Fibroblast of lung (primary cell): ENCODE data around the gene IKZF2. TPM values are rescaled to one million over a fixed set of nuclear protein-coding genes. Genes with fewer than 3 reads are reported as not detected.

Experiments used
- DNase-seq, 2 donors: peaks; one replicate each; pipeline versions ENCODE4 v3.0.0 to v3.0.0-alpha.2; 2010; ENCODE audit warnings: low read depth in 2 of 2
- H2AFZ ChIP-seq: 2 replicates; pipeline ENCODE4 v1.5.1; 2012; ENCODE audit warnings: low read length, control low read depth, inconsistent platforms
- H3K27ac ChIP-seq: 2 replicates; pipeline ENCODE4 v1.5.1; 2011; ENCODE audit warnings: low read length, control low read depth; ENCODE audit not compliant: insufficient read depth
- H3K27me3 ChIP-seq: 2 replicates; pipeline ENCODE4 v1.5.1; 2011; ENCODE audit warnings: mild to moderate bottlenecking, low read length; ENCODE audit not compliant: control insufficient read depth, insufficient read depth
- H3K36me3 ChIP-seq: 2 replicates; pipeline ENCODE4 v1.5.1; 2011; ENCODE audit warnings: low read length; ENCODE audit not compliant: control insufficient read depth, insufficient read depth
- H3K4me1 ChIP-seq: 2 replicates; pipeline ENCODE4 v1.5.1; 2011; ENCODE audit warnings: low read length; ENCODE audit not compliant: control insufficient read depth, insufficient read depth; ENCODE audit errors: extremely low read depth
- H3K4me2 ChIP-seq: 2 replicates; pipeline ENCODE4 v1.5.1; 2011; ENCODE audit warnings: low read length, control low read depth; ENCODE audit not compliant: insufficient read depth; ENCODE audit errors: extremely low read depth
- H3K4me3 ChIP-seq, 4 experiments: fragments of 200-600 bp in 1 of 4; sonication (generic) in 1 of 4; replicated peaks in 1 of 4; 2 replicates each; pipeline ENCODE4 v1.5.1; 2011 to 2016; ENCODE audit warnings: low read length in 4 of 4, low read depth in 3 of 4, mild to moderate bottlenecking in 3 of 4, control low read depth in 2 of 4, inconsistent platforms in 1 of 4, mixed read lengths in 1 of 4; ENCODE audit not compliant: insufficient read depth in 1 of 4; ENCODE audit errors: control extremely low read depth in 1 of 4
- H3K79me2 ChIP-seq: 2 replicates; pipeline ENCODE4 v1.5.1; 2012; ENCODE audit warnings: mild to moderate bottlenecking, low read length, inconsistent platforms; ENCODE audit not compliant: control insufficient read depth, insufficient read depth
- H3K9ac ChIP-seq: 2 replicates; pipeline ENCODE4 v1.5.1; 2011; ENCODE audit warnings: mild to moderate bottlenecking, low read length, control low read depth; ENCODE audit not compliant: insufficient read depth
- H3K9me3 ChIP-seq: 2 replicates; pipeline ENCODE4 v1.5.1; 2012; ENCODE audit warnings: low read depth, low read length; ENCODE audit not compliant: control insufficient read depth, insufficient read depth
- H4K20me1 ChIP-seq: 2 replicates; pipeline ENCODE4 v1.5.1; 2011; ENCODE audit warnings: low read length; ENCODE audit not compliant: control insufficient read depth, insufficient read depth; ENCODE audit errors: extremely low read depth
- EZH2 ChIP-seq: IDR thresholded peaks from 2 replicates; pipeline ENCODE4 v1.5.1; 2012; ENCODE audit warnings: low read length, control low read depth, mild to moderate bottlenecking; ENCODE audit errors: missing control alignments
- polyA plus RNA-seq, 2 donors: library from polyadenylated mRNA; depleted of rRNA in 1 of 2; stranded (reverse) in 1 of 2; unstranded in 1 of 2; fragments of >200 nt; gene quantifications; 2 replicates each; pipeline ENCODE4 v1.2.1, GENCODE V29; 2011 to 2012; ENCODE audit warnings: missing spikeins in 1 of 2
- total RNA-seq: library from RNA; depleted of rRNA; stranded (reverse); fragments of >200 nt; gene quantifications from 2 replicates; pipeline ENCODE4 v1.2.1, GENCODE V29; 2014
- TF ChIP-seq, protein P1 (sequence below), 2 donors: IDR thresholded peaks in 1 of 2; conservative IDR thresholded peaks in 1 of 2; 1 replicate in 1 of 2; 2 replicates in 1 of 2; pipeline ENCODE4 v1.5.1; 2011 to 2012; ENCODE audit warnings: low read length in 2 of 2, control low read depth in 1 of 2, inconsistent platforms in 1 of 2, low read depth in 1 of 2, mild to moderate bottlenecking in 1 of 2

IKZF2 gene
- total and polyA plus RNA-seq, 2 donors (not counting 1 experiment from before 2014, with no cell fraction given) = 4.9 to 17.2 TPM

GRCh38 chr2:213057977-213058376 is 93.4 kb downstream of the IKZF2 start:
- no peak overlapping the region for H3K4me2 ChIP-seq
- no peak for TF ChIP-seq EZH2
- TF ChIP-seq, protein P1, sequence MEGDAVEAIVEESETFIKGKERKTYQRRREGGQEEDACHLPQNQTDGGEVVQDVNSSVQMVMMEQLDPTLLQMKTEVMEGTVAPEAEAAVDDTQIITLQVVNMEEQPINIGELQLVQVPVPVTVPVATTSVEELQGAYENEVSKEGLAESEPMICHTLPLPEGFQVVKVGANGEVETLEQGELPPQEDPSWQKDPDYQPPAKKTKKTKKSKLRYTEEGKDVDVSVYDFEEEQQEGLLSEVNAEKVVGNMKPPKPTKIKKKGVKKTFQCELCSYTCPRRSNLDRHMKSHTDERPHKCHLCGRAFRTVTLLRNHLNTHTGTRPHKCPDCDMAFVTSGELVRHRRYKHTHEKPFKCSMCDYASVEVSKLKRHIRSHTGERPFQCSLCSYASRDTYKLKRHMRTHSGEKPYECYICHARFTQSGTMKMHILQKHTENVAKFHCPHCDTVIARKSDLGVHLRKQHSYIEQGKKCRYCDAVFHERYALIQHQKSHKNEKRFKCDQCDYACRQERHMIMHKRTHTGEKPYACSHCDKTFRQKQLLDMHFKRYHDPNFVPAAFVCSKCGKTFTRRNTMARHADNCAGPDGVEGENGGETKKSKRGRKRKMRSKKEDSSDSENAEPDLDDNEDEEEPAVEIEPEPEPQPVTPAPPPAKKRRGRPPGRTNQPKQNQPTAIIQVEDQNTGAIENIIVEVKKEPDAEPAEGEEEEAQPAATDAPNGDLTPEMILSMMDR (conservative IDR thresholded peaks at IDR 0.05 in 1 of 2, IDR thresholded peaks at IDR 0.05 in 1 of 2; ENCODE audit: low read depth in 1 of 2, low read length in 2 of 2) = no peak

DNA sequence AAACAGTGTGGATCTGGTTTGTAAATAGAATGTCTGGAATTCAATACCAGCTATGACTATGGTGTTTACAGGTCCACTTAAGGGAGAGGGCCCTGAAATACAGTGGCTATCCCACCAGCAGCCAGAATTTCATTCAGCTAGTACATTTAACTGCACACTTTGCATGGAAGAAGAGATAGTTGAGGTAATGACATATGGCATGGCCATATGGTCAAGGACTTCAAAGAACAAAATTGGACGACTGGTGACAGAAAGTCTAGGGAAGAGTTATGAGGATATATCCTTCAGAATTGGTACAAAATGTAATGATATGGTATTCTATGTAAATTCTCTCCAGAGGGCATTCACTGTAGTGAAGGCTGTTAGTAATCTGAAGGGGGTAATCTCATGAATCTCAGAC is 105.0 kb downstream of the IKZF2 start:
- H3K4me2 ChIP-seq = no peak overlapping the region
- H3K9ac ChIP-seq = no peak overlapping the region
- H3K27me3 ChIP-seq = no peaks in the 10 kb centered on the region
- no peaks in the 10 kb centered on the region for H3K4me1 ChIP-seq
- H3K9me3 ChIP-seq = no peaks in the 10 kb centered on the region
- no peaks in the 10 kb centered on the region for H3K36me3 ChIP-seq
- TF ChIP-seq, protein P1 (conservative IDR thresholded peaks at IDR 0.05 in 1 of 2, IDR thresholded peaks at IDR 0.05 in 1 of 2; ENCODE audit: low read depth in 1 of 2, low read length in 2 of 2) = no peak
- TF ChIP-seq EZH2 = no peak
- no peaks in the 10 kb centered on the region for H3K79me2 ChIP-seq
- H4K20me1 ChIP-seq = no peaks in the 10 kb centered on the region
- DNase-seq = no peak
- H2AFZ ChIP-seq = no peak overlapping the region
- no peak overlapping the region for H3K27ac ChIP-seq
- H3K4me3 ChIP-seq = no peak overlapping the region

More at GRCh38 chr2:213057977-213058376, 93.4 kb downstream of the IKZF2 start:
- Histone ChIP-seq H3K9ac (no peak overlapping the region), H3K9me3 (no peaks in the 10 kb centered on the region), H3K4me3 (no peak overlapping the region), H2AFZ (no peak overlapping the region), H4K20me1 (no peaks in the 10 kb centered on the region), H3K36me3 (no peaks in the 10 kb centered on the region), H3K27me3 (no peaks in the 10 kb centered on the region), H3K27ac (no peak overlapping the region), H3K79me2 (no peaks in the 10 kb centered on the region), H3K4me1 (no peaks in the 10 kb centered on the region)
- peak in 1 of 2 donors; percentile 10 for DNase-seq

DNA sequence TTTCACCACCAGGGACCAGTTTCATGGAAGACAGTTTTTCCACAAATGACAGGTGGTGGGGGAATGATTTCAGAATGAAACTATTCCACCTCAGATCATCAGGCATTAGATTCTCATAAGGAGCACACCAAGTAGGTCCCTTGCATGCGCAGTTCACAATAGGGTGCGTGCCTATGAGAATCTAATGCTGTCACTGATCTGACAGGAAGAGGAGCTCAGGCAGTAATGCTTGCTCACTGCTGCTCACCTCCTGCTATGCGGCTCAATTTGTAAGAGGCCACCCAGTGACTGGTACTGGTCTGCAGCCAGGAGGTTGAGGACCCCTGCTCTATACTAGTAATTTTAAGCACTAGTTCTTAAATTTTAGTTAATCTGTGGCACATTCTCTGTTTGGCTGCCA is 107.8 kb downstream of the IKZF2 start:
- no peaks in the 10 kb centered on the region for H3K27me3 ChIP-seq
- H3K36me3 ChIP-seq = no peaks in the 10 kb centered on the region
- H3K9ac ChIP-seq = no peak overlapping the region
- H2AFZ ChIP-seq = no peak overlapping the region
- H3K9me3 ChIP-seq = no peaks in the 10 kb centered on the region
- no peak overlapping the region for H3K4me3 ChIP-seq
- H3K4me1 ChIP-seq = no peaks in the 10 kb centered on the region
- DNase-seq = no peak
- no peaks in the 10 kb centered on the region for H3K79me2 ChIP-seq
- H3K4me2 ChIP-seq = no peak overlapping the region
- no peak overlapping the region for H3K27ac ChIP-seq
- TF ChIP-seq, protein P1 (conservative IDR thresholded peaks at IDR 0.05 in 1 of 2, IDR thresholded peaks at IDR 0.05 in 1 of 2; ENCODE audit: low read depth in 1 of 2, low read length in 2 of 2) = no peak
- no peak for TF ChIP-seq EZH2
- no peaks in the 10 kb centered on the region for H4K20me1 ChIP-seq
